Activated CD8-positive, alpha-beta T cell treated with anti-CD3 and anti-CD28 coated beads for 36 hours (primary cell): Measurements from ENCODE around the gene LRSAM1. TPM values are rescaled to one million over a fixed set of nuclear protein-coding genes. Genes with fewer than 3 reads are reported as not detected.
A peak's percentile ranks its signal among the peaks of the same experiment; 100 is the strongest.

Source experiments
- ATAC-seq: fragments of 200-7000 bp; cut with Tn5 transposase; one replicate; pipeline ENCODE4 v1.10.0; 2021; ENCODE audit warnings: mild to moderate bottlenecking, moderate library complexity
- CTCF ChIA-PET: fragments of 350-600 bp; sonication (Branson Sonifier 250); formaldehyde crosslinking; loops from one replicate; lab custom pipeline; 2021; ENCODE audit warnings: antibody characterized with exemption; lab: Charles Lee
- POLR2A ChIA-PET: fragments of 350-600 bp; sonication (Branson Sonifier 250); formaldehyde crosslinking; loops from one replicate; lab custom pipeline; 2021; ENCODE audit warnings: antibody characterized with exemption; lab: Charles Lee
- DNase-seq: peaks from one replicate; pipeline ENCODE4 v3.0.0-alpha.2; 2020
- H3K27ac Mint-ChIP-seq: one replicate; pipeline ENCODE4 v1.8.0; 2021; ENCODE audit warnings: mild to moderate bottlenecking, mixed read lengths
- H3K27me3 Mint-ChIP-seq: one replicate; pipeline ENCODE4 v1.8.0; 2021; ENCODE audit warnings: mixed read lengths
- H3K36me3 Mint-ChIP-seq: one replicate; pipeline ENCODE4 v1.8.0; 2021; ENCODE audit warnings: low read depth, mixed read lengths
- H3K4me1 Mint-ChIP-seq: one replicate; pipeline ENCODE4 v1.8.0; 2021; ENCODE audit warnings: low read depth, mixed read lengths
- H3K4me3 Mint-ChIP-seq: one replicate; pipeline ENCODE4 v1.8.0; 2021; ENCODE audit warnings: mild to moderate bottlenecking, moderate library complexity, mixed read lengths
- H3K9me3 Mint-ChIP-seq: one replicate; pipeline ENCODE4 v1.8.0; 2021; ENCODE audit warnings: mixed read lengths
- intact Hi-C: fragments of 100-400 bp; cut with micrococcal nuclease; formaldehyde crosslinking; loops from one replicate; pipeline ENCODE4 v1.10.0; 2022
- total RNA-seq, 2 experiments: library from RNA; stranded (reverse); gene quantifications; one replicate each; pipeline ENCODE4 v1.2.3, GENCODE V29; 2021
- TF ChIP-seq, protein P1 (sequence below): fragments of 200-600 bp; IDR thresholded peaks from one replicate; pipeline ENCODE4 v1.8.0; 2022; ENCODE audit warnings: antibody characterized with exemption, mild to moderate bottlenecking

LRSAM1 gene
- total RNA-seq, 2 experiments from 2014 or later: 17.1 to 18.6 TPM

DNA sequence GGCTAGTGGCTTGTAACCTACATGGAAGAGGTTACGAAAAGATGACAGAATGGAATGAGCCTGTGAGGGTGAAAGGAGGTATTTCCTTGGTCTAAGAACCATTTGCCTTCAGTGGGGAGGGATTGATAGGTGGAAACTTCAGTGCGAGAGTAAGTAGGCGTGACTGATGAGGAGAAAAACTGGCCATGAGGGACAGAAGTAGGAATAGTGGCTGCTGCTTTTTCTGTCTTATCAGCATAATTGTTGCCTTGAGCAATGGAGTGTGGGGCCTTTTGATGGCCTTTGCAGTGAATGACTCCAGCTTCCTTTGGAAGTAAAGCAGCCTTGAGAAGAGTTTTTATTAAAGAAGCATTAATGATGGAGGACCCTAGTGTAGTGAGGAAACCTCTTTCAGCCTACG is 36.2 kb upstream of the LRSAM1 start:
- no peaks in the 10 kb centered on the region for H3K36me3 Mint-ChIP-seq
- H3K27me3 Mint-ChIP-seq: peaks cover 30% of the 10 kb centered on the region
- no peaks in the 10 kb centered on the region for H3K9me3 Mint-ChIP-seq
- intact Hi-C loops: no loop called here
- H3K4me1 Mint-ChIP-seq: no peaks in the 10 kb centered on the region
- H3K4me3 Mint-ChIP-seq: no peak overlapping the region
- DNase-seq (no peak), ATAC-seq (no peak)
- TF ChIP-seq, protein P1, sequence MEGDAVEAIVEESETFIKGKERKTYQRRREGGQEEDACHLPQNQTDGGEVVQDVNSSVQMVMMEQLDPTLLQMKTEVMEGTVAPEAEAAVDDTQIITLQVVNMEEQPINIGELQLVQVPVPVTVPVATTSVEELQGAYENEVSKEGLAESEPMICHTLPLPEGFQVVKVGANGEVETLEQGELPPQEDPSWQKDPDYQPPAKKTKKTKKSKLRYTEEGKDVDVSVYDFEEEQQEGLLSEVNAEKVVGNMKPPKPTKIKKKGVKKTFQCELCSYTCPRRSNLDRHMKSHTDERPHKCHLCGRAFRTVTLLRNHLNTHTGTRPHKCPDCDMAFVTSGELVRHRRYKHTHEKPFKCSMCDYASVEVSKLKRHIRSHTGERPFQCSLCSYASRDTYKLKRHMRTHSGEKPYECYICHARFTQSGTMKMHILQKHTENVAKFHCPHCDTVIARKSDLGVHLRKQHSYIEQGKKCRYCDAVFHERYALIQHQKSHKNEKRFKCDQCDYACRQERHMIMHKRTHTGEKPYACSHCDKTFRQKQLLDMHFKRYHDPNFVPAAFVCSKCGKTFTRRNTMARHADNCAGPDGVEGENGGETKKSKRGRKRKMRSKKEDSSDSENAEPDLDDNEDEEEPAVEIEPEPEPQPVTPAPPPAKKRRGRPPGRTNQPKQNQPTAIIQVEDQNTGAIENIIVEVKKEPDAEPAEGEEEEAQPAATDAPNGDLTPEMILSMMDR: no peak
- POLR2A ChIA-PET: interaction anchor here (1.2 kb wide), 1 partner anchor 36 kb away, joined by 4 read pairs; the partner anchor contains the start of gene LRSAM1
- H3K27ac Mint-ChIP-seq: no peak overlapping the region
- CTCF ChIA-PET: interaction anchor here (0.9 to 1.4 kb wide), 2 partner anchors 40 to 200 kb away, joined by 3 to 4 read pairs; no protein-coding TSS in a partner anchor

DNA sequence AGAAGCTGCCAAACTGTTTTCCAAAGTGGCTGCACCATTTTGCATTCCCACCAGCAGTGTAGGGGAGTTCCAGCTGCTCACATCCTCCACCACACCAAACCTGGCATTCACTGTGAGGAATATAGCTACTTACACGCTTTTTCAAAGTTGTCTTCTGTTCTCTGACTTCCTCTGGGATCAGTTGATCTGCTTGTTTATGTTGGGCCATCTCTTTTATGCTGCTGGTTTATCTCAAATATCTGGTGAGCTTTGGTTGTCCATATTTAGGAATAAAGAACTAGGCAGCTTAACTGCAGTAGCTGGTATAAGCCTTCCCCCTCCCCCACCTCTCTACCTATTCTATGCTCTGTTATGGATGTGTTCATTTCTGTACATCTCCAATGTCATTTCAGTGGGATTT is 35.7 kb upstream of the LRSAM1 start:
- H3K4me3 Mint-ChIP-seq: no peak overlapping the region
- H3K9me3 Mint-ChIP-seq: no peaks in the 10 kb centered on the region
- no peaks in the 10 kb centered on the region for H3K4me1 Mint-ChIP-seq
- no peak for DNase-seq
- ATAC-seq: no peak
- TF ChIP-seq, protein P1: no peak
- no peaks in the 10 kb centered on the region for H3K36me3 Mint-ChIP-seq
- H3K27me3 Mint-ChIP-seq: peaks cover 30% of the 10 kb centered on the region
- intact Hi-C loops: no loop called here
- POLR2A ChIA-PET: interaction anchor here (1.2 kb wide), 1 partner anchor 36 kb away, joined by 4 read pairs; the partner anchor contains the start of gene LRSAM1
- CTCF ChIA-PET: interaction anchor here (0.9 to 1.4 kb wide), 2 partner anchors 40 to 201 kb away, joined by 3 to 4 read pairs; no protein-coding TSS in a partner anchor
- H3K27ac Mint-ChIP-seq: no peak overlapping the region

DNA sequence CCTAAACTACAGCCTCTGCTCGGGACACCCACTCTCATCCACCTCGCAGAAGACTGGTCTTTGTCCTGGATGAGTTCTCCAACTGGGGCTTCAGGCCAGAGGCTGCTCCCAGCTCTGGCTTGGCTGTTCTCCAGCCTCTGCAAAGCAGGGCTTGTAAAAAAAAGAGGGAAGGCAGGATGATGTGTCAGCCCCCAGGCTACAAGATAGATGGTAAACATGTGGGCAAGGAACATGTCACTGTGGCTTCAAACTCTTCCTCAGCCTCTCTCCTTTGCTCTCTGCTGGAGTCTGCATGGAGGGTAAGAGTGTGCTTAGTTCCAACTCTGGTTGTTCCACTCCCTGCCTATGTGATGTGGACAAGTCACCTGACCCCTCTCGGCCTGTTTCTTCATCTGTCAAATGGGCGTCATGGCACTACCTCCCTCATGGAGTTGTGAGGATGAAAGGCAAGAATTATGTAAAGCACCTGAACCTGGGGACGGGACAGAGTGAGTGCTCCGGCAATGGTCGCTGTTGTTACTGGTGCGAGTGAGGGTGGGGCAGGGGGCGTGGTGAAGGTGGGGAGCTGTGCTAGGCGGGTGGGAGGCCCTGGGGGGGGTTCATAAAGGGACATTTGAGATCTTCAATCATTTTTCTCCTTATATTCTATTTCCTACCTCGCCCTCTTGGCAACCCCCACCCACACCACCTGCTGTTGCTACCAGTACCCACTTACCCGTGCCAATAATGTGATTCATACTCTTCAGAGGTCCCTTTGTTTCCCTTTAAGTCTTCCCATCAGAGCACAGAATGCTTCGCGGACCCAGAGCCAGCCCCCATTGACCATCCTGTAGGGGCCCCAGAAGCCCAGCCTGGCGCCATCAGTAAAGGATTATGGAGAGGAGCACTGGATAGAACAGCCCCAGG is 33.9 kb upstream of the LRSAM1 start:
- DNase-seq: no peak
- CTCF ChIA-PET: interaction anchor here (0.9 to 1.1 kb wide), 3 partner anchors 21 to 99 kb away, joined by 3 read pairs; partner anchors contain the start of gene SLC2A8
- Mint-ChIP-seq H3K27me3 (peaks cover 20% of the 10 kb centered on the region), H3K4me3 (no peak overlapping the region), H3K27ac (no peak overlapping the region), H3K4me1 (peaks cover under 1% of the 10 kb centered on the region), H3K9me3 (no peaks in the 10 kb centered on the region), H3K36me3 (no peaks in the 10 kb centered on the region)
- POLR2A ChIA-PET: interaction anchor here (1.0 to 1.2 kb wide), 2 partner anchors 11 to 34 kb away, joined by 3 to 4 read pairs; partner anchors contain the start of genes LRSAM1 and RPL12
- no peak for ATAC-seq
- TF ChIP-seq, protein P1: no peak
- intact Hi-C loops: no loop called here

DNA sequence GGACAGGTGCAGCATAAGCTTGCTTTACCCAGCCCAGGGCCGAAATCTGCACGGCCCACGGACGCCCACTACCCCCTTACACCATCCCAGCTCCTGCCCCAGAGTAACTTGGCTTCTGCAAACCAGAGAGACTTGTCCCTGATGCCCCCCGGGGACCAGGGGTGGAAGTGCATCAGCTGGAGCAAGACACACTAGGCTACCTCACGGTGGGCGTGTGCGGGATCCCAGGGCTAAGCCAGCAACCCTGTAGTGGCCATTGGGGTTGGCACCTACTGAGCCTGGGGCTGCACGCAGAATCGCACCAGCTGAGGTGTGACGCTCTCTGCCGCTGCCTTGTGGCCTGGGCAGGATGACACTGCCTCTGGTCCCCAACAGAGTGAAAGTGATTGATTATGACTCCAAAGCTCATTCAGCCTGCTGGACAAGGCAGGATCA is 33.3 kb upstream of the LRSAM1 start:
- Mint-ChIP-seq H3K27ac (no peak overlapping the region), H3K36me3 (no peaks in the 10 kb centered on the region), H3K4me3 (no peak overlapping the region), H3K4me1 (peaks cover 7% of the 10 kb centered on the region), H3K9me3 (no peaks in the 10 kb centered on the region), H3K27me3 (peaks cover 18% of the 10 kb centered on the region)
- intact Hi-C loops: no loop called here
- ChIA-PET CTCF (interaction anchor here (0.9 to 1.1 kb wide), 4 partner anchors 19 to 100 kb away, joined by 3 read pairs; partner anchors contain the start of gene SLC2A8), POLR2A (interaction anchor here (1.0 to 1.2 kb wide), 2 partner anchors 12 to 33 kb away, joined by 3 to 4 read pairs; partner anchors contain the start of genes LRSAM1 and RPL12)
- TF ChIP-seq, protein P1: peak; percentile 36
- ATAC-seq (peak; percentile 87), DNase-seq (peak; percentile 68)
